Activated CD4-positive, alpha-beta T cell treated with anti-CD3 and anti-CD28 coated beads, Interleukin-2, Interleukin-4, amounts not matched to agents 100 ng/mL and 50 ng/mL, durations not matched to agents 16 hours and 8 hours (primary cell): ENCODE results near the gene BRSK2.
"Not testable (repeated sequence)": the region's sequence is repeated elsewhere in the genome, so short reads cannot be mapped to it uniquely, and the experiment has no call there.

Experiments used
- DNase-seq: peaks from one replicate; pipeline ENCODE4 v3.0.0-alpha.2; 2020; ENCODE audit warnings: low spot score

BRSK2 gene

GRCh38 chr11:1389932-1390568, at the start of gene BRSK2:
TSS of gene BRSK2 (plus strand) at chr11:1389934. CDS start at chr11:1390285, 351 bp downstream.
- DNase-seq = no peak

GRCh38 chr11:1340111-1340510, 49.6 kb upstream of the BRSK2 start:
- no peak for DNase-seq

GRCh38 chr11:1341226-1341625, 48.5 kb upstream of the BRSK2 start:
- not testable (repeated sequence) for DNase-seq

- no peak for DNase-seq
Measured at GRCh38 chr11:1341928-1342524, 47.7 kb upstream of the BRSK2 start.

GRCh38 chr11:1342946-1343345, 46.8 kb upstream of the BRSK2 start:
- no peak for DNase-seq

GRCh38 chr11:1343391-1344055, 46.2 kb upstream of the BRSK2 start:
- no peak for DNase-seq

GRCh38 chr11:1344056-1344635, 45.6 kb upstream of the BRSK2 start:
- DNase-seq = no peak

GRCh38 chr11:1345737-1346513, 43.8 kb upstream of the BRSK2 start:
- no peak for DNase-seq

GRCh38 chr11:1346669-1347390, 42.9 kb upstream of the BRSK2 start:
- DNase-seq = no peak

GRCh38 chr11:1347411-1347999, 42.2 kb upstream of the BRSK2 start:
- DNase-seq = not testable (repeated sequence)

GRCh38 chr11:1348146-1348795, 41.5 kb upstream of the BRSK2 start:
- no peak for DNase-seq

- DNase-seq = no peak
Measured at GRCh38 chr11:1348796-1349326, 40.9 kb upstream of the BRSK2 start.

GRCh38 chr11:1349327-1350041, 40.2 kb upstream of the BRSK2 start:
- DNase-seq = no peak

- DNase-seq = no peak
Measured at GRCh38 chr11:1350086-1350725, 39.5 kb upstream of the BRSK2 start.

- no peak for DNase-seq
Measured at GRCh38 chr11:1351278-1351937, 38.3 kb upstream of the BRSK2 start.

GRCh38 chr11:1352696-1353382, 36.9 kb upstream of the BRSK2 start:
- no peak for DNase-seq

- DNase-seq = no peak
Measured at GRCh38 chr11:1353383-1354124, 36.2 kb upstream of the BRSK2 start.
